Superior temporal gyrus (tissue), 1 donor: ENCODE data around the gene NEDD4.
"Not testable (repeated sequence)": the region's sequence is repeated elsewhere in the genome, so short reads cannot be mapped to it uniquely, and the experiment has no call there.

Experiments
- DNase-seq: peaks from one replicate; pipeline ENCODE4 v3.0.0-alpha.2; 2016; ENCODE audit errors: extremely low spot score

NEDD4 gene

DNA sequence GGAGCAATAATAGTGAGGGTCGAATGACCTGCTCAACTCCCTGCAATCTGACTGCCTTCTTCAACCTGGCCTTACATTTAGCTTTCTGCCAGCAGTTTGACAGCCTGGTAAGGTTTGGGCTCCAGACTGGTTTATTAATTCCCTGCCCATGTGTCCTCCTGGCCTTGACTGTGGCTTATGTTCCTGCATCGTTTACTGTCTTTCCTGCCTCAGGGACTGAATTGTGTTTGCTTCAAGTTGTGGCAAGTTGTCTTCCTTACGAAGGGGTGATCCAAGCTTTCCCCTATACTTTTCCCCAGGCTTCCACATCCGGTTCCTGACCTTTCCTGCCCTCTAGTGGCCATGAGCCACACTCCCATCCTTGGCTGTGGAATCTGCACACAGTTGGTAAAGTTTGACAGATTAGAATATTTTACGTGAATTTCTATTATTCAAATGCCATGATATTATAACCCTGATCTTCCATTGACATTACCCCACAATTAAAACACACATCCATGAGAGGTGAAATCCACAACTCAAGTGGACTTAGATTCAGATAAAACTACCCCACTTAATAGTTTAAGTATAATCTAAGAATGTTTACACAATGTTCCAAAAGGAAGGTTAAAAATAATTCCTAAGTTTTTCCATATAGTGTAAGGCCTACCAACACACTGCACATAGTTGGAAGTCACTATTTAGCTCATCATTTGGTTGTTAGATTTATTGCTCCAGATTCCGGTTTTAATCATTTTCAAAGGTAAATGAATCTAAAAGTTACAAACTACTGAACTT lies 95.7 kb downstream of the NEDD4 start:
- DNase-seq: peak; percentile 73

DNA sequence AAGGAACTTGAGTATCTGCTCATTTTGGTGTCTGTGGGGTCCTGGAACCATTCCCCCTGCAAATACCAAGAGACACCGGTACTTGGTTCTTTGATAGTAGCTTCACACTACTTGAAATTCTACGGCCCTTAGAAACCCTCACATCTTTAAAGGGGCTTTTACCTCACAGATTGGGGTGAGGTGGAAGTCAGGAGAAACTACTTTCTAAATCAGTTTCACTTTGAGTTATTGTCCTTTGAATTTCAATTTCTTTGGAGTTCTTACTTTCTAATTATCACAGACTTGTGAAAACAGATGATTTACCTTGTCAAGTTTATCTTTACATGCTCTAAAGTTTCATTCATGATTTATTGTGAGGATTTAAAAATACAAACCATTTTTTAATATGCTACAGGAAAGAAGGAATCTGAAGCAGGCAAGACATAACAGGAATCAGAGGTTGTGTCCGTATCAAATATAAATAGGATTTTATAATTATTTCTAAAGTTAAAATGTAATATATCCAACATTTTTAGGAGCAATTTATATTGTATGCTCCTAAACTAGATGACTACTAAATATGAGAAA lies 98.9 kb downstream of the NEDD4 start:
- DNase-seq: no peak

DNA sequence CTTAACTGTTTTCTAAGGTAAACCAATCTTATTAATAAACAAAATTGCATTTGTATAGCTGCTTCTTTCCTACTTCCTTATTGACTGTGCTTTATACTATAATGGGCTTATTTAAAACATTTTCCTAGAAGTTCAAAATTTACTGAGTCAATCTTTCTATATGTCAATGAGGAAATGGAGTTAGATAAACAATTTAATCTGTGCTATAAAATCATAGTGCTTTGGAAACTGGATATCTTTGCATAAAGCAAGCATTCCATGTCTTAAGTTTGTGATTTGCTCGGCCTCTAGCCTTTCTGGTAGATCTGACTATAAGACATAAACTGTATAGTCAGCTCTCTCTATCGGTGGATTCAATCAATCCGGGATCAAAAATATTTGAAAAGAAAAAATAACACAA lies 99.6 kb downstream of the NEDD4 start:
- DNase-seq: no peak

GRCh38 chr15:55891196-55891595 lies 102.2 kb downstream of the NEDD4 start:
- no peak for DNase-seq

DNA sequence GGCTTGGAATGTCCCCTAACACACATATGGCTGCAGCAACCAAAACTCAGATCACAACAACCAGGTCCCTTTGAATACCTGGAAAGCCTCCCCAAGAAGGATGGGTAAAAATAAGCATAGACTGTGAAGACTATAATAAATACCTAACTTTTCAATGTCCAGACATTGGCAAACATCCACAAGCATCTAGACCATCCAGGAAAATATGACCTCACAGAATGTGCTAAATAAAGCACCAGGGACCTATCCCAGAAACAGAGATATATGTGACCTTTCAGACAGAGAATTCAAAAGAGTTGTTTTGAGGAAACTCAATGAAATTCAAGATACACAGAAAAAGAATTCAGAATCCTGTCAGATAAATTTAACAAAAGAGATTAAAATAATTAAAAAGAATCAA lies 109.2 kb downstream of the NEDD4 start:
- DNase-seq: no peak

GRCh38 chr15:55879181-55879580 lies 114.2 kb downstream of the NEDD4 start:
- DNase-seq: no peak

GRCh38 chr15:55873024-55873720 lies 120.2 kb downstream of the NEDD4 start:
- DNase-seq: no peak

- DNase-seq: no peak
Observed at GRCh38 chr15:55872471-55872870, 120.9 kb downstream of the NEDD4 start.

- no peak for DNase-seq
Observed at GRCh38 chr15:55869660-55870059, 123.8 kb downstream of the NEDD4 start.

- DNase-seq: no peak
Observed at GRCh38 chr15:55868707-55869106, 124.7 kb downstream of the NEDD4 start.

GRCh38 chr15:55868291-55868690 lies 125.1 kb downstream of the NEDD4 start:
- not testable (repeated sequence) for DNase-seq

DNA sequence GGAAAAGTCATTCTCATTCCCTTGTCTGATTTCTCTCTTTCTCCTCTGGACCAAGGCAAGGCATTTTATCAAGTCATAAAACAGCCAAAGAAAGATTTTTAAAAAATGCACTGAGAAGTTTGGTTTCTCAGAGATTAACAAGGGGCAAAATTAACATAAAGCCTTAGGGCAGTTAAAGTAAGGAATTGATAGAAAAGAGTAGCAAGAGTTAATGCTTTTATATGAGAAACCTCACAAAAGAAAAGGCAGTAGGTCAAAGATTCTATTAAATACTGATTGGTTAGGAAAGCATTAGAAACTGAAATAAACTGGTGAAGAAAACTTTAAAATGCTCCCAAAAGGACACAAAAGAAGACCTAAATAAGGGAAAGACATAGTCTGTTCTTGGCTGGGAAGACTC lies 129.5 kb downstream of the NEDD4 start:
- DNase-seq: no peak

- DNase-seq: no peak
Observed at GRCh38 chr15:55861115-55861514, 132.3 kb downstream of the NEDD4 start.

DNA sequence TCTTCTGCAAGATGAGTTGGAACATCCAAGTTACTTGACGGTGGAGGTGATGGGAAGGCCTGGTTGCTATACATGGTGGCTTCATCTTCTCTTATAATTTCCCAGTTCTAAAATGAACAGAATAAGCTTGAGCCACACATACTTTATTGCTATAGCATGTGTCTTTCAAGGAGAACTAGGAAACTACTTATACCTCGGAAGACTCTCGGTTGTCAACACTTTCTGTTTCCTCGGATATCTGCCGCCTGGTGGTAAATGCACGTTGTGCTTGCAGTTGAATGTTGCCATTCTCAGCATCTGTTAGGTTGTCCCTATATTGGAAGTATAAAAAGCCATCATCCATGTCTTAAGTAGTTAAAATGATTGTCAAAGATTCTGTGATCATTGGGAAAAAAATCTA lies 132.9 kb downstream of the NEDD4 start:
- no peak for DNase-seq

GRCh38 chr15:55859681-55860080 lies 133.7 kb downstream of the NEDD4 start:
- no peak for DNase-seq

DNA sequence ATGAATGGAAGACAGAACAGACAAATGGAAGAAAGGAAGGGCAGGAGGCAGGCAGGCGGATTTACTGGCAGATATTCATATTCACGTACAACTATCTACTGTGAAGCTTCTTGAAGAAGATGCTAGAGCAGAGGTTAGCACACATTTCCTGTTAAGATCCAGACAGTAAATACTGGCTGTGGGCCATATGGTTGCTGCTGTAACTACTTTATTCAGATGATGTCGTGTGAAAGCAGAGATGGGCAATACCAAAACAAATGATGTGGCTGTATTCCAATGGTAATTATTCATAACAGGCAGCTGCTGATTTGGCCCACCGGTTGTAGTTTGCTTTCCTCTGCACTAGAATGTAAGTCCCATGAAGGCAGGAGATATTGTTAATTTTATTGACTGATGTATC lies 134.8 kb downstream of the NEDD4 start:
- no peak for DNase-seq

- no peak for DNase-seq
Observed at GRCh38 chr15:55856506-55857164, 136.8 kb downstream of the NEDD4 start.

DNA sequence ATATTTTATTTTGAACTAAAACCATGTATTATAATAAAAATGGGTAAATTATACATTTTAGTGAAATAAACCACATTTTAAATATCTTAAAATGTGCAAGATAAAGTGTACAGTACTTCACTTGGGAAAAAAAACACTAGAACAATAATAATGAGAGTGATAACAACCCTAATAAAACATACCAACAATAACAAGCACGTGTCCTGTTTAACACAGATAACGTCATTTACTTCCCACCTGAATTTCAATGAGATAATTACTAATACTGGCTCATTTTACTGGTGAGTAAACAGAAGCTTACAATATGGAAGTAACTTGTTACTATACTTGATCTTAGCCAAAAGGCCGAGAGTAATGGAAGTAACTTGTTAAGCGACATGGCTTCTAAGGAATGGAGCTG lies 140.3 kb downstream of the NEDD4 start:
- no peak for DNase-seq

- DNase-seq: peak; percentile 91
Observed at GRCh38 chr15:55846116-55846707, 147.2 kb downstream of the NEDD4 start.

- DNase-seq: not testable (repeated sequence)
Observed at GRCh38 chr15:55842897-55843296, 150.5 kb downstream of the NEDD4 start.

- no peak for DNase-seq
Observed at GRCh38 chr15:55835866-55836265, 157.5 kb downstream of the NEDD4 start.

DNA sequence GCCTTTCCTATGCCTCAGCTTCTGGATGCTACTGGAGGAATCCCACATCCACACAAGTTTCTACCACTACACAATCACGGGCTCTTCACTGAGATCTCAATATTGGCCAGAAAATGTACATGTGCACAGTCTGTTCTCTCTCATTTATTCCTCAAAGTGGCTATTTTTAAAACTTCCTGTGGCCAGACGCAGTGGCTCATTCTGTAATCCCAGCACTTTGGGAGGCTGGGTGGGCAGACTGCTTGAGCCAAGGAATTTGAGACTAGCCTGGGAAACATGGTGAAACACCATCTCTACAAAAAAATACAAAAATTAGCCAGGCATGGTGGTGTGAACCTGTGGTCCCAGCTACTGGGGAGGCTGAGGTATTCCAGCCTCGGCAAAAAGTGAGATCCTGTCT lies 159.1 kb downstream of the NEDD4 start:
- DNase-seq: no peak
